ENCODE measurements around the gene ZNF223. TPM values are rescaled to one million over a fixed set of nuclear protein-coding genes. Genes with fewer than 3 reads are reported as not detected.

Gene ZNF223
- 3.9 TPM for polyA plus RNA-seq (2013, experiment 1 of 2)
- 6.0 TPM for polyA plus RNA-seq (2013, experiment 2 of 2)

DNA sequence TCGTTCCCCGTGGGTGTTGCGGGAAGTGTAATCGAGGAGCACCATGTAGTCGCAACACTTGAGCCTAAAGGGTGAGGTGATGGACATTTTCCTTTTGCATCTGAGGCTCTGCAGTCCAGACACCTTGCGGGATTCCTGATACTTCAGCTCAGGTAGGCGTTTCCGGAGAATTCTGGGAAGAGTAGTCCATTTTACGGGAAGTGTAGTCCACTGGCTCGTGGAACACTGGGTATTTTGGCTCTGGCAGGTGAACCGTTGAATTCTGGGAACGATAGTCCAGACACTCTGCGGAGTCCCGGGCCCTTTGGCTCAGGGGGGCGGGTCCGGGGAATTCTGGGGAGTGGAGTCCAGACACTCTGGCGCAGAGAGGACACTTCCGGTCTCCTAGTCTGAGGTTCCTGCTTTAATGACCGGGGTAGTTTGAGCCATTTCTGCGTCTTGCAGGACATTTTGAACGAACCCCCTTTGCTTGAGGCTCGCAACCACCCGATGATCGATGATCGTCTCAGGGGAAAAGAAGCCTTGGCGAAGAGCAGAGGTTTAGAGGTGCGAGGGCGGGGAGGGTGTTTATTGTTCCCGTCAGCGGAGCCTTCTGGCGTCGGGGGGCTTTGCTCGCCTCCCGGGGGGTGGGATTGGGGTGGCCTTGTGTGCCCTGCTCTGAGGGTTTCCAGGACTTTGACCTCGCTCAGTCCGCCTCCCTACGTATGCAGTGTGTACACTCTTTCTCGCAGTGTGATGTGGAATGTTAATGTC, at the start of gene ZNF223:
ZNF223 (plus strand) TSS at position 387 of the 753 bp plus-strand sequence. CDS start 3,141 bp downstream, outside the sequence.
- 3% methylated on average over 38 of the region's 38 CpGs for WGBS
- H3K36me3 ChIP-seq (ENCODE audit: insufficient read depth, low read length), result peaks cover 7% of the 10 kb centered on the region
- H3K27me3 ChIP-seq (ENCODE audit: insufficient read depth, low read length), result peaks cover 17% of the 10 kb centered on the region; the same call in 1 of the 2 replicates
- peak within 1 kb of the TSS; percentile 73 for H3K9ac ChIP-seq (ENCODE audit: low read depth, low read length)
- no peaks in the 10 kb centered on the region for H3K9me3 ChIP-seq (ENCODE audit: insufficient read depth, low read depth, low read length)
- no peaks in the 10 kb centered on the region for H3K4me1 ChIP-seq (ENCODE audit: insufficient read depth, low read length)
- no peak within 1 kb of the TSS for H3K27ac ChIP-seq (ENCODE audit: low read depth, low read length)
- peak within 1 kb of the TSS; percentile 77 for H3K4me3 ChIP-seq (ENCODE audit: low read length)

DNA sequence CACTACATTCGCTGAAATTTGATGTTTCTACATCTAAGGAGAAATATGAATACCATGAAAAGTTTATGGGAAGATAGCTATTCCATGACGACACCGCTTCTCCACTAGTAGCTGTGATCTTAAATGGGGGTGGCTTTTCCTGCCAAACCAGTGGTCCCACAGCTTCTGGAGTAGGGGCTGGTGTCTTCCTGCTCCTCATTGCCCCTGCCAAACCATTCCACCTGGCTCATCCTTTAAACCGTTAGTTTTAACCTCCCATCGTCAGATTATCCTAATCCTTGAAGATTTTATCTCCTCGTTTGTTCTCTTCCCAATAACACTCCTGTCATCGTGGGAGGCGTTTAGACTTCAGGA, 49.6 kb upstream of the ZNF223 start:
- Histone ChIP-seq H3K9me3 (ENCODE audit: insufficient read depth, low read depth, low read length) (no peaks in the 10 kb centered on the region), H3K36me3 (ENCODE audit: insufficient read depth, low read length) (peaks cover 3% of the 10 kb centered on the region; the same call in 1 of the 2 replicates), H3K27ac (ENCODE audit: low read depth, low read length) (no peak overlapping the region), H3K9ac (ENCODE audit: low read depth, low read length) (peak overlapping the region; percentile 64), H3K27me3 (ENCODE audit: insufficient read depth, low read length) (no peaks in the 10 kb centered on the region), H3K4me3 (ENCODE audit: low read length) (peak overlapping the region; percentile 74), H3K4me1 (ENCODE audit: insufficient read depth, low read length) (no peaks in the 10 kb centered on the region; the same call in 1 of the 2 replicates)
- 30% methylated on average over 8 of the region's 8 CpGs for WGBS

DNA sequence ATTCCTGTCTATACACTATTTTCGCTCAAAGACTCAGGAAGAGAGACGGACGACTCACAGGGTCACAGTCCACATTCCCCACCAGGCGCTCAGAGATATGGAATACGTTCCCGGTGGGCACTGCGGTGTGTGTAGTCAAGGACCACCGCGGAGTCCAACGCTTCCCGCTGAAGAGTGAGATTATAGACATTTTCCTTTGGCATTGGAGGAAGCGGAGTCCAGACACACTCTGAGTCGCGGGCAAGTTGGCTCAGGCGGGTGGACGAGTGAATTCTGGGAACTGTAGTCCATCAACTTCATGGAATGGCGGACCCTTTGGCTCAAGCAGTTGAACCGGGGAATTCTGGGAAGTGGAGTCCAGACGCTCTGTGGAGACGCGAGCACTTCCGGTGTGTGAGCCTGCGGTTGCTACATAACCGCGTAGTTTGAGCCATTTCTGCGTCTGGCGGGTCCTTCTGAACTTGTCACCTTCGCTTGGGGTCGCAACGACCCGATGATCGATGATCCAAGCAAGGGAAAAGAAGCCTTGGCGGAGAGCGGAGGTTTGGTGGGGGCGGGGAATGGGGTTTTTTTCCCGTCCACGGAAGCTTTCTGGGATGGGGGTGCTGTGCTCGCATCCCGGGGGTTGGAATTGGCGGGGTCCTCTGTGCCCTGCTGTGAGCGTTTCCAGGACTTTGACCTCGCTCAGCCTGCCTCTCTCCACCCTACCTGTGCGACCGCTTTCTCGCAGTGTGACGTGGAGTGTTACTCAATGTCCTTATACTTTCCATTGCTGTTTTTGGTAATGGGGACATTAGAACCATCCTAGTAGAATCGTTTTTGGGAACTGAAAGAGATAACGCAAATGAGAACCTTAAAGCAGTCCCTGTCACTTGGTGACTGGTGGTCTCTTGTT, 49.0 kb upstream of the ZNF223 start, which contains the start of gene ZNF230:
ZNF230 (plus strand) TSS at position 392 of the 895 bp plus-strand sequence. CDS start 4,122 bp downstream, outside the sequence.
- H3K4me1 ChIP-seq (ENCODE audit: insufficient read depth, low read length), result no peaks in the 10 kb centered on the region; the same call in 1 of the 2 replicates
- peak within 1 kb of the TSS; percentile 64 for H3K9ac ChIP-seq (ENCODE audit: low read depth, low read length)
- H3K36me3 ChIP-seq (ENCODE audit: insufficient read depth, low read length), result no peaks in the 10 kb centered on the region
- no peak within 1 kb of the TSS for H3K27ac ChIP-seq (ENCODE audit: low read depth, low read length)
- no peaks in the 10 kb centered on the region for H3K27me3 ChIP-seq (ENCODE audit: insufficient read depth, low read length)
- WGBS, result under 1% methylated on average over 48 of the region's 48 CpGs
- H3K9me3 ChIP-seq (ENCODE audit: insufficient read depth, low read depth, low read length), result no peaks in the 10 kb centered on the region
- peak within 1 kb of the TSS; percentile 74 for H3K4me3 ChIP-seq (ENCODE audit: low read length)

DNA sequence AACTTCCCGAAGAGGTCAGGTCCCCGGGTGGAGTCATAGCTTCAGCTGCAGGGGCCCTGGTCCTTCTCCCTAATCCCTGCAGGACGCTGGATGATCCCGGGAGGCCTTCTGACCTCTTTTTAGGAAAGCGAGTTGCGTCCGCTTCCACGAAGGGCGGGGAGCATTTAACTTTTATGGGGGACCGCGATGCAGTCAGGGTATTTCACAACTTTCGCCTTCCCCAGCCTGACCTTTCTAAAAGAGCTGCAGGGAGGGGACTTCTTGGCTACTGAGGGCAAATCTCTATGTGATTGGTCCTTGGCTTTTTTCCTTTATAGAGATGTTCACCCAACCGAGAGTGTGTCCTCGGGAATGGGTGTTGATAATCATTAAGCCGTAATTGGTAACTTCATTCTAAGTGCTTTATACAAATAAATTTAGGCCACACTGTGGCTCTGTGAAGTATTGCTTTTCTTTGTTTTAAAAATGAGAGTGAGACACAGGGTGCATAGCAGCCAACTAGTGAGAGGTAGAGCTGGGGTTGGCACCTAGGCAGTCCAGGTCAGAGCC, 48.3 kb upstream of the ZNF223 start:
- Histone ChIP-seq H3K36me3 (ENCODE audit: insufficient read depth, low read length) (peaks cover 4% of the 10 kb centered on the region; the same call in 1 of the 2 replicates), H3K27me3 (ENCODE audit: insufficient read depth, low read length) (no peaks in the 10 kb centered on the region), H3K27ac (ENCODE audit: low read depth, low read length) (no peak overlapping the region), H3K9ac (ENCODE audit: low read depth, low read length) (peak overlapping the region; percentile 34), H3K4me3 (ENCODE audit: low read length) (peak overlapping the region; percentile 74), H3K4me1 (ENCODE audit: insufficient read depth, low read length) (no peaks in the 10 kb centered on the region; the same call in 1 of the 2 replicates), H3K9me3 (ENCODE audit: insufficient read depth, low read depth, low read length) (peaks cover 3% of the 10 kb centered on the region; the same call in 1 of the 2 replicates)
- 15% methylated on average over 15 of the region's 15 CpGs for WGBS

GRCh38 chr19:44005973-44006372, 45.9 kb upstream of the ZNF223 start:
- no peak overlapping the region for H3K27ac ChIP-seq (ENCODE audit: low read depth, low read length)
- H3K27me3 ChIP-seq (ENCODE audit: insufficient read depth, low read length), result no peaks in the 10 kb centered on the region
- H3K9me3 ChIP-seq (ENCODE audit: insufficient read depth, low read depth, low read length), result peaks cover 28% of the 10 kb centered on the region
- WGBS, result no CpG with 5 or more reads among the region's 1 CpG
- no peak overlapping the region for H3K9ac ChIP-seq (ENCODE audit: low read depth, low read length)
- H3K4me3 ChIP-seq (ENCODE audit: low read length), result no peak overlapping the region
- H3K4me1 ChIP-seq (ENCODE audit: insufficient read depth, low read length), result no peaks in the 10 kb centered on the region; the same call in 1 of the 2 replicates
- peaks cover 28% of the 10 kb centered on the region for H3K36me3 ChIP-seq (ENCODE audit: insufficient read depth, low read length)

- peaks cover 43% of the 10 kb centered on the region for H3K9me3 ChIP-seq (ENCODE audit: insufficient read depth, low read depth, low read length)
- WGBS, result 97% methylated on average over 6 of the region's 6 CpGs
- no peaks in the 10 kb centered on the region for H3K4me1 ChIP-seq (ENCODE audit: insufficient read depth, low read length)
- H3K27me3 ChIP-seq (ENCODE audit: insufficient read depth, low read length), result no peaks in the 10 kb centered on the region
- no peak overlapping the region for H3K9ac ChIP-seq (ENCODE audit: low read depth, low read length)
- H3K27ac ChIP-seq (ENCODE audit: low read depth, low read length), result no peak overlapping the region
- H3K4me3 ChIP-seq (ENCODE audit: low read length), result no peak overlapping the region
- peaks cover 40% of the 10 kb centered on the region for H3K36me3 ChIP-seq (ENCODE audit: insufficient read depth, low read length)
These were observed 44.4 kb upstream of the ZNF223 start for GRCh38 chr19:44007473-44007872.

- H3K27ac ChIP-seq (ENCODE audit: low read depth, low read length), result no peak overlapping the region
- peaks cover 40% of the 10 kb centered on the region for H3K36me3 ChIP-seq (ENCODE audit: insufficient read depth, low read length)
- no peaks in the 10 kb centered on the region for H3K4me1 ChIP-seq (ENCODE audit: insufficient read depth, low read length)
- WGBS, result 96% methylated on average over 5 of the region's 5 CpGs
- no peak overlapping the region for H3K9ac ChIP-seq (ENCODE audit: low read depth, low read length)
- H3K9me3 ChIP-seq (ENCODE audit: insufficient read depth, low read depth, low read length), result peaks cover 46% of the 10 kb centered on the region
- no peak overlapping the region for H3K4me3 ChIP-seq (ENCODE audit: low read length)
- no peaks in the 10 kb centered on the region for H3K27me3 ChIP-seq (ENCODE audit: insufficient read depth, low read length)
These were observed 41.4 kb upstream of the ZNF223 start for GRCh38 chr19:44010468-44010867.

GRCh38 chr19:44019498-44019897, 32.3 kb upstream of the ZNF223 start:
- H3K9ac ChIP-seq (ENCODE audit: low read depth, low read length), result no peak overlapping the region
- no peaks in the 10 kb centered on the region for H3K4me1 ChIP-seq (ENCODE audit: insufficient read depth, low read length)
- H3K27me3 ChIP-seq (ENCODE audit: insufficient read depth, low read length), result peaks cover 12% of the 10 kb centered on the region; the same call in 1 of the 2 replicates
- H3K9me3 ChIP-seq (ENCODE audit: insufficient read depth, low read depth, low read length), result peaks cover 4% of the 10 kb centered on the region; the same call in 1 of the 2 replicates
- no peak overlapping the region for H3K4me3 ChIP-seq (ENCODE audit: low read length)
- no peak overlapping the region for H3K27ac ChIP-seq (ENCODE audit: low read depth, low read length)
- 43% methylated on average over 1 of the region's 2 CpGs for WGBS
- no peaks in the 10 kb centered on the region for H3K36me3 ChIP-seq (ENCODE audit: insufficient read depth, low read length)

- H3K4me1 ChIP-seq (ENCODE audit: insufficient read depth, low read length), result no peaks in the 10 kb centered on the region
- no peaks in the 10 kb centered on the region; the same call in 1 of the 2 replicates for H3K9me3 ChIP-seq (ENCODE audit: insufficient read depth, low read depth, low read length)
- no peak overlapping the region for H3K9ac ChIP-seq (ENCODE audit: low read depth, low read length)
- peaks cover 12% of the 10 kb centered on the region; the same call in 1 of the 2 replicates for H3K27me3 ChIP-seq (ENCODE audit: insufficient read depth, low read length)
- H3K4me3 ChIP-seq (ENCODE audit: low read length), result no peak overlapping the region
- H3K27ac ChIP-seq (ENCODE audit: low read depth, low read length), result no peak overlapping the region
- no peaks in the 10 kb centered on the region for H3K36me3 ChIP-seq (ENCODE audit: insufficient read depth, low read length)
These were observed 30.6 kb upstream of the ZNF223 start for GRCh38 chr19:44021221-44021620.

- WGBS, result 51% methylated on average over 4 of the region's 4 CpGs
These were observed 27.0 kb upstream of the ZNF223 start for GRCh38 chr19:44024900-44025216.

More at GRCh38 chr19:44024900-44025216, 27.0 kb upstream of the ZNF223 start:
- peaks cover 12% of the 10 kb centered on the region; the same call in 1 of the 2 replicates for H3K27me3 ChIP-seq (ENCODE audit: insufficient read depth, low read length)
- peaks cover 33% of the 10 kb centered on the region for H3K36me3 ChIP-seq (ENCODE audit: insufficient read depth, low read length)
- no peak overlapping the region for H3K27ac ChIP-seq (ENCODE audit: low read depth, low read length)
- peaks cover 9% of the 10 kb centered on the region; the same call in 1 of the 2 replicates for H3K9me3 ChIP-seq (ENCODE audit: insufficient read depth, low read depth, low read length)
- H3K4me1 ChIP-seq (ENCODE audit: insufficient read depth, low read length), result no peaks in the 10 kb centered on the region
- peak overlapping the region; percentile 68 for H3K9ac ChIP-seq (ENCODE audit: low read depth, low read length)
- peak overlapping the region; percentile 82 for H3K4me3 ChIP-seq (ENCODE audit: low read length)

Data from HUES64 (cell line).